ENCODE measurements around the gene SKAP1. TPM values are rescaled to one million over a fixed set of nuclear protein-coding genes. Genes with fewer than 3 reads are reported as not detected.

The SKAP1 gene
- 1.0 TPM for total RNA-seq

DNA sequence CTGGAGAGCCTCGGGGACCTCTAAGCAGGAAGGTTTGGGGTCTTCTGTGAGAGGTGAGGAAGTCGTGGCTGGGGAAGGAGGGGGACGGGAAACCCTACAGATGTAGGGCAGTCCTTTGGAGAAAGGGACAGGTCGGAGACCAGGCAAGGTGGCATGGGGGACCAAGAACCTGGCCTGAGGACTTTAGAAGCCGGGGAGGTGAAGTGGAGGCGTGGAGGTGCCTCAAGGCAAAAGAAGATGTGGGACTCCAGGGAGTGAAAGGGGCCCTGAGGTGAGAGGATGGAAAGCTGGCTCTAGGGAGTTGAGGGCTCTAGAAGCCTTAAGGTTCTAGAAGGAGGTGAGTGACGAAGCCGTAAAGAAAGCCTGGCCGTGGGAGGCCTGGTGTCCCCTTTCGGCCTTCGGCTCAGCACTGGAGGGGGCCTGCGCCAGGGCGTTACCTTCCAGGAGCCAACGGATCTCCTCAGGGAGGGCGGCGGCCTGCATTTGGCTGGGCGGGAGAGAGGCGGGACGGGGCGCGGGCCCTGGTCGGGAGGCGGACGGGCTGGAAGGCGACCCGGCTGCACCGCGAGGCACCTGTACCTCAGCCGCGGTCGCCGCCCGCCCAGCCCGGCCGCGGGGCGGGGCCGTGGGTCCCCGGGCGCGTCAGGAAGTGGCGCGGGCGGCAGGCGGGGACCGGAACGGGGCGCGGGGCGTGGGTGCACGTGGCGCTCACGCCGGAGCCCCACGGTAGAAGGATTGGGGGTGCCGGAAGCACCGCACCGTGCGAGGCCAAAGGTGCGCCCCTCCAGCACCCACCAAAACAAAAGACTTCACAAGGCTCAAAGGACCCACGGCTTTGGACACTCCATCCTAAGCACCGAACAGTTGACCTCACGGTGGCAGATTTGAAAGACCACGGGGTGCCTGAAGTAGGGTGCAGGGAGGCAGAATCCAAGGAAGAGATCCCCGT, at the start of gene SKAP1:
Gene SKAP1 (minus strand): TSS at position 577 of the 949 bp plus-strand sequence.
- Histone ChIP-seq H3K9ac (ENCODE audit: low read depth in 1 of 3, low read length in 3 of 3) (peak within 1 kb of the TSS in 1 of 3 donors; percentile 32), H3K9me3 (ENCODE audit: control insufficient read depth in 3 of 3, low read length in 3 of 3) (no peaks in the 10 kb centered on the region), H3K27ac (ENCODE audit: low read depth, low read length) (no peak within 1 kb of the TSS), H3K27me3 (ENCODE audit: control insufficient read depth in 3 of 3, insufficient read depth in 3 of 3, low read length in 3 of 3) (peaks cover 48 to 58% (median 48%) of the 10 kb centered on the region in 3 donors), H3K36me3 (ENCODE audit: control insufficient read depth in 3 of 3, insufficient read depth in 3 of 3, low read length in 3 of 3) (no peaks in the 10 kb centered on the region), H3K4me1 (ENCODE audit: control insufficient read depth in 3 of 3, insufficient read depth in 3 of 3, low read length in 3 of 3) (peaks cover 0 to 5% (median 0%) of the 10 kb centered on the region in 3 donors), H3K4me3 (ENCODE audit: low read length in 3 of 3) (peak within 1 kb of the TSS in 1 of 3 donors; percentile 14)

DNA sequence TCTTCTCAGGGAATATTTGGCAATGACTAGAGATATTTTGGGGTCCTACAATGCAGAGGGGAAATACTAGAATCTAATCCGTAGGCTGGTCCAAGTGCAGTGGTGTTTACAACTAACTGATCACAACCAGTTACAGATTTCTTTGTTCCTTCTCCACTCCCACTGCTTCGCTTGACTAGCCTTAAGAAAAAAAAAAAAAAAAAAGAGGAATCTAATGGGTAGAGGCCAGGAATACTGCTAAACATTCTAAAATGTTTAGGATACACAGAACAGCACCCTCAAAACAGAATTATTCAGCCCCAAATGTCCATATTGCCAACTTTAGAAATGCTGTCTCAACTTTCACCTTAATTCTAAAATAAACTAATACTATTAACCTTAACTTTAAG, 49.0 kb upstream of the SKAP1 start:
- H3K36me3 ChIP-seq (ENCODE audit: control insufficient read depth in 3 of 3, insufficient read depth in 3 of 3, low read length in 3 of 3), result no peaks in the 10 kb centered on the region
- H3K9ac ChIP-seq (ENCODE audit: low read depth in 1 of 3, low read length in 3 of 3), result no peak overlapping the region
- H3K9me3 ChIP-seq (ENCODE audit: control insufficient read depth in 3 of 3, low read length in 3 of 3), result no peaks in the 10 kb centered on the region
- peaks cover 0 to 5% (median 0%) of the 10 kb centered on the region in 3 donors for H3K4me1 ChIP-seq (ENCODE audit: control insufficient read depth in 3 of 3, insufficient read depth in 3 of 3, low read length in 3 of 3)
- no peak overlapping the region for H3K4me3 ChIP-seq (ENCODE audit: low read length in 3 of 3)
- peaks cover 0 to 14% (median 9%) of the 10 kb centered on the region in 3 donors for H3K27me3 ChIP-seq (ENCODE audit: control insufficient read depth in 3 of 3, insufficient read depth in 3 of 3, low read length in 3 of 3)
- H3K27ac ChIP-seq (ENCODE audit: low read depth, low read length), result no peak overlapping the region

DNA sequence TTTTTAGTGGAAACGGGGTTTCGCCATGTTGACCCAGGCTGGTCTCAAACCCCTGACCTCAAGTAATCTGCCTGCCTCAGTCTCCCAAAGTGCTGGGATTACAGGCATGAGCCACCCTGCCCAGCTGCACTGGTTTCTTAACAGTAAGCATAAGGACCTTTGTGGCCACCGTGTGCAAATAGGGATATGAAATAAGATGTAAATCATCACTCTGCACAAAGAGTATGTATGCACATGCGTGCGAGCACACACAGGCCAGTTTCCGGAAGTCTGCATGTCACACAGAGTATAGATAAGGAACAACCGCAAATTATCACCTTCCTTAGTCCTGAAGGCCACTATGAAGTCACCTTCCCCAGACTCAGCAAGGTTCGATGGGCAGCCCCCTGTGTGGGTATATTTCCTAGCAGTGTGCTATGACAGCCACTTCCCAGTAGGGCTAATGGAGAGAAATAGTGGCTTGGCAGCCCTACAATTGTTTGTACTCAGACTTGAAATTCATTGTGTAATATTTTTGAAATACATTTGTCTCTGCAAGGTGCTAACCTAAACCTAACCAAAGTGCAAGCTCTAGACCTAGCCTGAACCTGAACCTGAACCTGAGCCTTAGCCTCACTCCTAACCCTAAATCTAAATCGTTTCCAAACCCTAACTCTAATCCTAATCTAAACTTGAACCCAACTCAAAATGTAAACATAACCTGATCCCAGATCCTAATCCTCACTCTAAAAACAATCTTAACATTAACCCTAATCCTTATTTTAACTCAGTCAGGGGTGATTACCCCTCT, 48.4 kb upstream of the SKAP1 start:
- H3K27me3 ChIP-seq (ENCODE audit: control insufficient read depth in 3 of 3, insufficient read depth in 3 of 3, low read length in 3 of 3), result peaks cover 0 to 14% (median 9%) of the 10 kb centered on the region in 3 donors
- peaks cover 0 to 1% (median 0%) of the 10 kb centered on the region in 3 donors for H3K4me1 ChIP-seq (ENCODE audit: control insufficient read depth in 3 of 3, insufficient read depth in 3 of 3, low read length in 3 of 3)
- no peak overlapping the region for H3K9ac ChIP-seq (ENCODE audit: low read depth in 1 of 3, low read length in 3 of 3)
- no peaks in the 10 kb centered on the region for H3K9me3 ChIP-seq (ENCODE audit: control insufficient read depth in 3 of 3, low read length in 3 of 3)
- H3K36me3 ChIP-seq (ENCODE audit: control insufficient read depth in 3 of 3, insufficient read depth in 3 of 3, low read length in 3 of 3), result no peaks in the 10 kb centered on the region
- H3K4me3 ChIP-seq (ENCODE audit: low read length in 3 of 3), result no peak overlapping the region
- H3K27ac ChIP-seq (ENCODE audit: low read depth, low read length), result no peak overlapping the region

DNA sequence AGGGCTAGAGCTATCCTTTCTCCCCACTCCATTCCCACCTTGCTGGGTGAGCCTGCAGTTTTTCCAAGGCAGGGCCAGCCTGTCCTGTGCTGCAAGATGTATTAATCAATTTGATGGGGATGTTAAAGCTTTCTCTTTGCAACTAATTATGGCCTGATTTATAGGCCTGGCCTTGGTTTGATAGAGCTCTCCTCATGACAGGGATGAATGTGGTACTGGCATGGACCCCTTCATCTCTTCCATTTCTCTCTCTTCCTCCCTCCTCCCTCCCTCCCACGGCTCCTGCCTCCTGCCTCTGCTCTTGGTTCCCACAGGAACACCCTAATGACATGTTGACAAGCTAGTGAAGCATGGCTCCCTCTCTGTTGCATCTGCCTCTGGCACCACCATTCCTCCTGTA, 47.2 kb upstream of the SKAP1 start:
- H3K27me3 ChIP-seq (ENCODE audit: control insufficient read depth in 3 of 3, insufficient read depth in 3 of 3, low read length in 3 of 3), result peaks cover 7 to 20% (median 18%) of the 10 kb centered on the region in 3 donors
- no peak overlapping the region for H3K4me3 ChIP-seq (ENCODE audit: low read length in 3 of 3)
- H3K27ac ChIP-seq (ENCODE audit: low read depth, low read length), result no peak overlapping the region
- no peaks in the 10 kb centered on the region for H3K4me1 ChIP-seq (ENCODE audit: control insufficient read depth in 3 of 3, insufficient read depth in 3 of 3, low read length in 3 of 3)
- no peaks in the 10 kb centered on the region for H3K9me3 ChIP-seq (ENCODE audit: control insufficient read depth in 3 of 3, low read length in 3 of 3)
- H3K9ac ChIP-seq (ENCODE audit: low read depth in 1 of 3, low read length in 3 of 3), result no peak overlapping the region
- H3K36me3 ChIP-seq (ENCODE audit: control insufficient read depth in 3 of 3, insufficient read depth in 3 of 3, low read length in 3 of 3), result no peaks in the 10 kb centered on the region

DNA sequence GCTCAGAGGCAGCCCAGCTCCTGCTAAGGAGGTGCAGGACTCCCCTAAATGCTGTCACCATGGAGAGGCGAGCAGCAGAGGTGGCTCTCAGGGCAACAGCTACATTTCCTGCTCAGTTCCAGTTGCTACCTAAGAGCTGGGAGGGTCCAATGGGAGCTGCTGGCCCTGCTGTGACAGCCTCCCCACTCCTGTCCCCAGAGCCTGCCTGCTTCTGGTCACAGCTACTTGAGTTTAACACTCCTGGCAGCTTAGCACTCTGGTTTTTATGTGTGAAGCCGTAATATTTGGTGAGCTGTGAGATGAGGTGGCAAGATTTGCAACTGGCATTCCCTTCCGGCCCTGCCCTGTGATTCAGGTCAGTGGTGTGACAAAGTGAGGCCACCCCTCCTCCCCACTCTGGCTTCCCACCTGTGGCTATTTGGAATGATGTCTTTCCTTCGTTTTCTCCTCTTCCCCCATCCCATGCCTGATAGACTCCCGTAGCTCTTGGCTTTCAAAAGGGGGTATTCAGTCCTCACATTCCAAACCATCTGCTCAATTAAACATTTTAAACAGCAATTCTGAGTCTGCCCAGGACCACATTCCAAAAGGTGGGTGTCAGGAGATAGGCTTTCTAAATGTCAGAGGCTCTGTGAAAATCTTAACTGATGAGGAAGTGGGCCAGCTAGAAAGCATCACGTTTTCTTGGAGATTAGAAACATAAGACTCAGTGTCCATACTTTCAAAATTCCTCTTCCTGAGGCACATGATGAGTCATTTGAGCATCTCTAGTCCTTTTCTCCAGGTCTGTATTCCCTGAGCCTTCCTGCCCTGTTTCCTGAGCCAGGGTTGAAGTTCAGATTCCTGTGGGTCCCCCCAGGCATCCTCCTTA, 42.6 kb upstream of the SKAP1 start:
- no peak overlapping the region for H3K9ac ChIP-seq (ENCODE audit: low read depth in 1 of 3, low read length in 3 of 3)
- H3K36me3 ChIP-seq (ENCODE audit: control insufficient read depth in 3 of 3, insufficient read depth in 3 of 3, low read length in 3 of 3), result no peaks in the 10 kb centered on the region
- no peaks in the 10 kb centered on the region for H3K9me3 ChIP-seq (ENCODE audit: control insufficient read depth in 3 of 3, low read length in 3 of 3)
- peaks cover 11 to 37% (median 21%) of the 10 kb centered on the region in 3 donors for H3K27me3 ChIP-seq (ENCODE audit: control insufficient read depth in 3 of 3, insufficient read depth in 3 of 3, low read length in 3 of 3)
- no peaks in the 10 kb centered on the region for H3K4me1 ChIP-seq (ENCODE audit: control insufficient read depth in 3 of 3, insufficient read depth in 3 of 3, low read length in 3 of 3)
- H3K4me3 ChIP-seq (ENCODE audit: low read length in 3 of 3), result no peak overlapping the region
- no peak overlapping the region for H3K27ac ChIP-seq (ENCODE audit: low read depth, low read length)

DNA sequence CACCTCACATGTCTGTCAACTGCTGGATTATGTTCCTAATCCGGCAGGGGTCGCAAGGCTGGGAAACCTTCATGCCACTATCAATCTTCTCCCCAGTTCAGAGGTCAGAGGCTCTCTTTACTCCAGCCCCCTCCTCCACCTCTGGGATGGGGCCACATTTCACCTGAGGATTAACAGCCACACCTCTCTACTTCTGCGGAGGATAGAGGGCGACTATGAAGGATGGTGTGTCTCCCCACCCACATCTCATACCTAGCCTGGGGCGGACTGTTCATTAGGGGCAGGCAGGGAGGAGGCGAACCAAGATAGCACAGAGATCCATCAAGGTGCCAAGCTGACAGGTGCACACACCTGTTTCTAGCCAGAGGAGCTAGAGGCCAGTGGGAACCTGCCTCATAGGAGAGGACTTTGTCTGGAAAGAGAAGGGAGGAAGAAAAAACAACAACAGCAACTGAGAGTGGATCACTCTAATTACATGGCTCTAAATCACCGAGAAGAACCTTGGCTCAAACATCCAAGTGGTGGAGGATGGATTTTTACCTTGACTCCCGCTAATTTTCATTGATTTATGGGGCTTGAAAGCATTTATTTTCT, 41.9 kb upstream of the SKAP1 start:
- H3K9ac ChIP-seq (ENCODE audit: low read depth in 1 of 3, low read length in 3 of 3), result no peak overlapping the region

DNA sequence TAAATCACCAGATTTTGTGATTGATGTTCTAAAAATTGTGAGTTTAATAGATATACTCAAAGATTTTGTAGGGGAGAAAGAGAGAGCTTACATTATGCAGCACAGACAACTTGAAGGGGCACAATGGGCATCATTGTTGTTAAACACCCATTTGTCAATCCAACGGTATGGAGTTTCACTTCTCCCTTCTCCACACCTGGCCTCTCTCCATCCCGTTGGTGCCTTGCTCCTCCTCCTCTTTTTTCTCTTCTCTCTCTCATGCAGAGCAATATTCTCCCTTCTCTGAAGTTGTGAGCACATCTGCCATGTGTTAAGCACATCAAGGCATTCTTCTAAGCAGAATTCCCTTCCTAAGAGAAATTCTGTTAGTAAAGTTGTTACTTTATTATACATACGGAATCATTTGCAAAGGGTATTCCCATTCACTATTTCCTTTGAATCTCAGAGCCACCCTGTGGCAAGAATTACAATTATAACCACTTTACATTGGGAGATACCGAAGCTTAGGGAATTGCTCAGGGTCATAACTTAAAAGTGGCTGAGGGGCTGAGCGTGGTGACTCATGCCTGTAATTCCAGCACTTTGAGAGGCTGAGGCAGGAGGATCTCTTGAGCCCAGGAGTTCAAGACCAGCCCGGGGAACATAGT, 40.5 kb upstream of the SKAP1 start:
- H3K27me3 ChIP-seq (ENCODE audit: control insufficient read depth in 3 of 3, insufficient read depth in 3 of 3, low read length in 3 of 3), result peaks cover 11 to 34% (median 21%) of the 10 kb centered on the region in 3 donors

More for the DNA sequence above, 41.9 kb upstream of the SKAP1 start:
- H3K27ac ChIP-seq (ENCODE audit: low read depth, low read length), result no peak overlapping the region
- H3K27me3 ChIP-seq (ENCODE audit: control insufficient read depth in 3 of 3, insufficient read depth in 3 of 3, low read length in 3 of 3), result peaks cover 11 to 30% (median 16%) of the 10 kb centered on the region in 3 donors
- no peak overlapping the region for H3K4me3 ChIP-seq (ENCODE audit: low read length in 3 of 3)
- no peaks in the 10 kb centered on the region for H3K9me3 ChIP-seq (ENCODE audit: control insufficient read depth in 3 of 3, low read length in 3 of 3)
- no peaks in the 10 kb centered on the region for H3K4me1 ChIP-seq (ENCODE audit: control insufficient read depth in 3 of 3, insufficient read depth in 3 of 3, low read length in 3 of 3)
- no peaks in the 10 kb centered on the region for H3K36me3 ChIP-seq (ENCODE audit: control insufficient read depth in 3 of 3, insufficient read depth in 3 of 3, low read length in 3 of 3)

DNA sequence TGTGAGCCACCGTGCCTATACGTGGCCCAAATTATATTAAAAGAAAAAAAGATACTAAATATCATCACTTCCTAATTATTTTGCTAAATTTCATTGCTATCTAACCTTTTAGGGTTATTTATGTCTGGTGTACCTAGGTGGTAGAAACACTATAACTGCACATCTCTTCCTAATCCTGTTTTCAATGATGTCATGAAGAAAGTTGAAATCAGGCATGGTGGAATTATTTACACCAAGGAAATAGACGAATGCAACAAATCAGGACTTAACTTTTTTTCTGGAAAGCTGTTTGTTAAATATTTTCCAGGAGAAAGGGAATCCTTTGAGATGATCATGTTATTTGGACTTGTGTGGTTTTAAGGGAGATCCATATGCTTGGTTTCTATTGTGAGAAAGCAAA, 39.2 kb upstream of the SKAP1 start:
- Histone ChIP-seq H3K9me3 (ENCODE audit: control insufficient read depth in 3 of 3, low read length in 3 of 3) (no peaks in the 10 kb centered on the region), H3K27ac (ENCODE audit: low read depth, low read length) (no peak overlapping the region), H3K4me1 (ENCODE audit: control insufficient read depth in 3 of 3, insufficient read depth in 3 of 3, low read length in 3 of 3) (no peaks in the 10 kb centered on the region), H3K36me3 (ENCODE audit: control insufficient read depth in 3 of 3, insufficient read depth in 3 of 3, low read length in 3 of 3) (no peaks in the 10 kb centered on the region), H3K27me3 (ENCODE audit: control insufficient read depth in 3 of 3, insufficient read depth in 3 of 3, low read length in 3 of 3) (peaks cover 11 to 34% (median 30%) of the 10 kb centered on the region in 3 donors), H3K9ac (ENCODE audit: low read depth in 1 of 3, low read length in 3 of 3) (no peak overlapping the region), H3K4me3 (ENCODE audit: low read length in 3 of 3) (no peak overlapping the region)

More for the DNA sequence above, 40.5 kb upstream of the SKAP1 start:
- Histone ChIP-seq H3K4me3 (ENCODE audit: low read length in 3 of 3) (no peak overlapping the region), H3K36me3 (ENCODE audit: control insufficient read depth in 3 of 3, insufficient read depth in 3 of 3, low read length in 3 of 3) (no peaks in the 10 kb centered on the region), H3K27ac (ENCODE audit: low read depth, low read length) (no peak overlapping the region), H3K9me3 (ENCODE audit: control insufficient read depth in 3 of 3, low read length in 3 of 3) (no peaks in the 10 kb centered on the region), H3K4me1 (ENCODE audit: control insufficient read depth in 3 of 3, insufficient read depth in 3 of 3, low read length in 3 of 3) (no peaks in the 10 kb centered on the region), H3K9ac (ENCODE audit: low read depth in 1 of 3, low read length in 3 of 3) (no peak overlapping the region)

DNA sequence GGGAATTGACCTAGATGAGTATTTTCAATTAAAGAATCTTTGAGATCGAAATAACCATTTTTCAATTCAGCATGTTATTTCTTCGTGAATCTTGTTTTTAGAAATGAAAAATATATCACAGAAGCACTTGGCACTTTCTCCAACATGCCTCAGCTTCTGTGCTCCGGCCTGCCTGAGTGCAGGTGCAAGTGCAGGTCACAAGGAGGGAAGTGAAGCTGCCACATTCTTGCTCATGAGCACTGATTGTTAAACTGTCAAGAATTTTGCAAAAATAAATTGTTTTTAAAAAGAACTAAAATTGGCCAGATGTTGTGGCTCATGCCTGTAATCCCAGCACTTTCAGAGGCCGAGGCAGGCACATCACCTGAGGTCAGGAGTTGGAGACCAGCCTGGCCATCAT, 38.3 kb upstream of the SKAP1 start:
- Histone ChIP-seq H3K36me3 (ENCODE audit: control insufficient read depth in 3 of 3, insufficient read depth in 3 of 3, low read length in 3 of 3) (no peaks in the 10 kb centered on the region), H3K27me3 (ENCODE audit: control insufficient read depth in 3 of 3, insufficient read depth in 3 of 3, low read length in 3 of 3) (peaks cover 11 to 34% (median 34%) of the 10 kb centered on the region in 3 donors)

More for the DNA sequence above, 38.3 kb upstream of the SKAP1 start:
- H3K4me1 ChIP-seq (ENCODE audit: control insufficient read depth in 3 of 3, insufficient read depth in 3 of 3, low read length in 3 of 3), result no peaks in the 10 kb centered on the region
- H3K27ac ChIP-seq (ENCODE audit: low read depth, low read length), result no peak overlapping the region
- H3K9me3 ChIP-seq (ENCODE audit: control insufficient read depth in 3 of 3, low read length in 3 of 3), result no peaks in the 10 kb centered on the region
- H3K9ac ChIP-seq (ENCODE audit: low read depth in 1 of 3, low read length in 3 of 3), result no peak overlapping the region
- H3K4me3 ChIP-seq (ENCODE audit: low read length in 3 of 3), result no peak overlapping the region
